Naive thymus-derived CD8-positive, alpha-beta T cell (primary cell): ENCODE measurements around the gene GAL3ST2. TPM values are rescaled to one million over a fixed set of nuclear protein-coding genes. Genes with fewer than 3 reads are reported as not detected.
"Not testable (repeated sequence)": the region's sequence is repeated elsewhere in the genome, so short reads cannot be mapped to it uniquely, and the experiment has no call there.

Experiments
- ATAC-seq, 2 donors: fragments of 150-1000 bp; cut with Tn5 transposase in 1 of 2; sonication (Bioruptor Pico), chemical (Tn5 transposase) in 1 of 2; 1 replicate in 1 of 2; 2 replicates in 1 of 2; pipeline ENCODE4 v1.10.0; 2021; ENCODE audit warnings: mild to moderate bottlenecking in 2 of 2, moderate library complexity in 2 of 2
- POLR2A ChIA-PET: fragments of 350-600 bp; sonication (Branson Sonifier 250); formaldehyde crosslinking; loops from one replicate; lab custom pipeline; 2021; ENCODE audit warnings: antibody characterized with exemption; lab: Charles Lee
- DNase-seq, 10 donors: peaks; one replicate each; pipeline versions ENCODE4 v3.0.0 to v3.0.0-alpha.2; 2020 to 2022
- H3K27ac Mint-ChIP-seq, 10 donors: one replicate each; pipeline ENCODE4 v1.8.0; 2020 to 2022; ENCODE audit warnings: mild to moderate bottlenecking in 10 of 10, mixed read lengths in 10 of 10, moderate library complexity in 4 of 10, inconsistent platforms in 1 of 10
- H3K27me3 Mint-ChIP-seq, 5 donors: one replicate each; pipeline ENCODE4 v1.8.0; 2021 to 2022; ENCODE audit warnings: mixed read lengths in 5 of 5
- H3K36me3 Mint-ChIP-seq, 3 donors: one replicate each; pipeline ENCODE4 v1.8.0; 2020 to 2022; ENCODE audit warnings: mixed read lengths in 3 of 3, mild to moderate bottlenecking in 2 of 3, inconsistent platforms in 1 of 3
- H3K4me1 Mint-ChIP-seq, 4 donors: one replicate each; pipeline ENCODE4 v1.8.0; 2021 to 2022; ENCODE audit warnings: mixed read lengths in 4 of 4
- H3K4me3 Mint-ChIP-seq, 10 donors: one replicate each; pipeline ENCODE4 v1.8.0; 2020 to 2022; ENCODE audit warnings: mild to moderate bottlenecking in 10 of 10, mixed read lengths in 10 of 10, moderate library complexity in 6 of 10, inconsistent platforms in 1 of 10
- H3K9me3 Mint-ChIP-seq, 9 donors: one replicate each; pipeline ENCODE4 v1.8.0; 2020 to 2022; ENCODE audit warnings: mixed read lengths in 9 of 9, mild to moderate bottlenecking in 3 of 9, inconsistent platforms in 1 of 9, moderate library complexity in 1 of 9
- polyA plus RNA-seq, 3 donors: library from polyadenylated mRNA; unstranded; fragments of 300-500 nt; fragmentation: Illumina TruSeq; gene quantifications; one replicate each; pipeline ENCODE4 v1.2.3, GENCODE V29; 2021
- total RNA-seq, 8 experiments: library from RNA in 2 of 8; stranded (reverse) in 2 of 8; gene quantifications; one replicate each; pipeline ENCODE4 v1.2.3 and lab custom pipeline; 2021 to 2026

Gene GAL3ST2
- total and polyA plus RNA-seq, 5 experiments from 2014 or later, result not detected

GRCh38 chr2:241816431-241817121 lies 40.0 kb downstream of the GAL3ST2 start:
- ATAC-seq, result no peak
- H3K27ac Mint-ChIP-seq, result no peak overlapping the region
- peaks cover 0 to 6% (median 0%) of the 10 kb centered on the region in 5 donors for H3K27me3 Mint-ChIP-seq
- POLR2A ChIA-PET, result no interaction called here
- H3K36me3 Mint-ChIP-seq, result no peaks in the 10 kb centered on the region
- no peak for DNase-seq
- H3K4me3 Mint-ChIP-seq, result no peak overlapping the region
- peaks cover 2 to 13% (median 12%) of the 10 kb centered on the region in 4 donors for H3K4me1 Mint-ChIP-seq
- H3K9me3 Mint-ChIP-seq, result no peaks in the 10 kb centered on the region

GRCh38 chr2:241817126-241817820 lies 40.7 kb downstream of the GAL3ST2 start:
- Mint-ChIP-seq H3K27ac (peak overlapping the region in 4 of 10 donors; percentile 19 to 65 (median 41)), H3K4me3 (peak overlapping the region in 5 of 10 donors; percentile 7 to 61 (median 34)), H3K27me3 (peaks cover 0 to 6% (median 0%) of the 10 kb centered on the region in 5 donors), H3K4me1 (peaks cover 2 to 16% (median 12%) of the 10 kb centered on the region in 4 donors), H3K9me3 (no peaks in the 10 kb centered on the region), H3K36me3 (no peaks in the 10 kb centered on the region)
- ATAC-seq (no peak), DNase-seq (no peak)
- POLR2A ChIA-PET, result no interaction called here

- POLR2A ChIA-PET, ATAC-seq, H3K9me3 Mint-ChIP-seq, DNase-seq, H3K36me3 Mint-ChIP-seq, H3K27me3 Mint-ChIP-seq: not testable (repeated sequence)
- Mint-ChIP-seq H3K27ac (peak overlapping the region in 1 of 10 donors; percentile 19), H3K4me1 (peaks cover 4 to 22% (median 14%) of the 10 kb centered on the region in 4 donors), H3K4me3 (peak overlapping the region in 2 of 10 donors; percentile 18 to 61)
These were observed 41.2 kb downstream of the GAL3ST2 start for GRCh38 chr2:241817821-241818215.

- H3K27me3 Mint-ChIP-seq, result peaks cover 0 to 8% (median 0%) of the 10 kb centered on the region in 5 donors
- ATAC-seq (no peak), DNase-seq (no peak)
- no peaks in the 10 kb centered on the region for H3K36me3 Mint-ChIP-seq
- H3K4me1 Mint-ChIP-seq, result peaks cover 8 to 27% (median 14%) of the 10 kb centered on the region in 4 donors
- H3K27ac Mint-ChIP-seq, result no peak overlapping the region
- POLR2A ChIA-PET, result no interaction called here
- H3K4me3 Mint-ChIP-seq, result no peak overlapping the region
- peaks cover 0 to 3% (median 0%) of the 10 kb centered on the region in 9 donors for H3K9me3 Mint-ChIP-seq
These were observed 41.8 kb downstream of the GAL3ST2 start for GRCh38 chr2:241818229-241818942.

- POLR2A ChIA-PET, result no interaction called here
- Mint-ChIP-seq H3K36me3 (no peaks in the 10 kb centered on the region), H3K27me3 (peaks cover 0 to 12% (median 0%) of the 10 kb centered on the region in 5 donors), H3K9me3 (peaks cover 0 to 8% (median 0%) of the 10 kb centered on the region in 9 donors), H3K4me3 (no peak overlapping the region), H3K4me1 (peaks cover 11 to 32% (median 14%) of the 10 kb centered on the region in 4 donors), H3K27ac (peak overlapping the region in 1 of 10 donors; percentile 10)
- DNase-seq (no peak), ATAC-seq (no peak)
These were observed 42.3 kb downstream of the GAL3ST2 start for GRCh38 chr2:241818943-241819270.

GRCh38 chr2:241819947-241820624 lies 43.5 kb downstream of the GAL3ST2 start:
- POLR2A ChIA-PET, result not testable (repeated sequence)

GRCh38 chr2:241820625-241821384 lies 44.2 kb downstream of the GAL3ST2 start:
- H3K4me3 Mint-ChIP-seq, result peak overlapping the region in 3 of 10 donors; percentile 51 to 67 (median 57)
- H3K27me3 Mint-ChIP-seq, result peaks cover 0 to 21% (median 0%) of the 10 kb centered on the region in 5 donors
- DNase-seq (no peak), ATAC-seq (no peak)
- H3K27ac Mint-ChIP-seq, result peak overlapping the region in 1 of 10 donors; percentile 69
- POLR2A ChIA-PET, result no interaction called here
- H3K9me3 Mint-ChIP-seq, result peaks cover 0 to 11% (median 4%) of the 10 kb centered on the region in 9 donors
- peaks cover 0 to 4% (median 0%) of the 10 kb centered on the region in 3 donors for H3K36me3 Mint-ChIP-seq
- peaks cover 10 to 37% (median 12%) of the 10 kb centered on the region in 4 donors for H3K4me1 Mint-ChIP-seq

More at GRCh38 chr2:241819947-241820624, 43.5 kb downstream of the GAL3ST2 start:
- not testable (repeated sequence) for H3K27ac Mint-ChIP-seq, DNase-seq, ATAC-seq, H3K4me3 Mint-ChIP-seq, H3K36me3 Mint-ChIP-seq
- H3K27me3 Mint-ChIP-seq, result peaks cover 0 to 17% (median 0%) of the 10 kb centered on the region in 5 donors
- peaks cover 0 to 11% (median 0%) of the 10 kb centered on the region in 9 donors for H3K9me3 Mint-ChIP-seq
- H3K4me1 Mint-ChIP-seq, result peaks cover 10 to 37% (median 14%) of the 10 kb centered on the region in 4 donors

- ATAC-seq (no peak), DNase-seq (no peak)
- peak overlapping the region in 6 of 10 donors; percentile 24 to 67 (median 50) for H3K4me3 Mint-ChIP-seq
- peak overlapping the region in 3 of 10 donors; percentile 40 to 69 (median 52) for H3K27ac Mint-ChIP-seq
- H3K9me3 Mint-ChIP-seq, result peaks cover 0 to 18% (median 8%) of the 10 kb centered on the region in 9 donors
- peaks cover 0 to 4% (median 4%) of the 10 kb centered on the region in 3 donors for H3K36me3 Mint-ChIP-seq
- H3K27me3 Mint-ChIP-seq, result peaks cover 0 to 21% (median 0%) of the 10 kb centered on the region in 5 donors
- POLR2A ChIA-PET, result no interaction called here
- H3K4me1 Mint-ChIP-seq, result peaks cover 10 to 37% (median 12%) of the 10 kb centered on the region in 4 donors
These were observed 45.0 kb downstream of the GAL3ST2 start for GRCh38 chr2:241821460-241822263.

- ATAC-seq, result no peak
- H3K36me3 Mint-ChIP-seq, result peaks cover 2 to 9% (median 4%) of the 10 kb centered on the region in 3 donors
- H3K4me1 Mint-ChIP-seq, result peaks cover 9 to 35% (median 12%) of the 10 kb centered on the region in 4 donors
- POLR2A ChIA-PET, result no interaction called here
- H3K9me3 Mint-ChIP-seq, result peaks cover 0 to 24% (median 11%) of the 10 kb centered on the region in 9 donors
- peak overlapping the region in 2 of 10 donors; percentile 29 to 33 for H3K4me3 Mint-ChIP-seq
- DNase-seq, result peak in 1 of 10 donors; percentile 58
- H3K27ac Mint-ChIP-seq, result peak overlapping the region in 3 of 10 donors; percentile 30 to 84 (median 80)
- H3K27me3 Mint-ChIP-seq, result peaks cover 0 to 21% (median 0%) of the 10 kb centered on the region in 5 donors
These were observed 45.6 kb downstream of the GAL3ST2 start for GRCh38 chr2:241822264-241822623.

- H3K4me3 Mint-ChIP-seq, DNase-seq, ATAC-seq: not testable (repeated sequence)
- Mint-ChIP-seq H3K9me3 (peaks cover 0 to 35% (median 11%) of the 10 kb centered on the region in 9 donors), H3K36me3 (peaks cover 4 to 12% (median 10%) of the 10 kb centered on the region in 3 donors), H3K4me1 (peaks cover 5 to 31% (median 7%) of the 10 kb centered on the region in 4 donors), H3K27ac (peak overlapping the region in 6 of 10 donors; percentile 18 to 87 (median 38)), H3K27me3 (peaks cover 0 to 21% (median 3%) of the 10 kb centered on the region in 5 donors)
- POLR2A ChIA-PET, result interaction anchor here (0.7 kb wide), 1 partner anchor 45 kb away, joined by 4 read pairs; no protein-coding TSS in a partner anchor
These were observed 47.2 kb downstream of the GAL3ST2 start for GRCh38 chr2:241823531-241824437.
